Peyer's patch (tissue), 4 donors: ENCODE data around the gene DOCK6. TPM values are rescaled to one million over a fixed set of nuclear protein-coding genes. Genes with fewer than 3 reads are reported as not detected.
A peak's percentile ranks its signal among the peaks of the same experiment; 100 is the strongest.

ENCODE experiments used
- DNase-seq, 3 donors: peaks; one replicate each; pipeline ENCODE4 v3.0.0-alpha.2; 2017 to 2019
- H3K27ac ChIP-seq, 4 donors: fragments of 200-600 bp; sonication (generic); one replicate each; pipeline ENCODE4 v1.5.1; 2016 to 2019
- H3K27me3 ChIP-seq, 2 donors: fragments of 200-600 bp; sonication (generic); one replicate each; pipeline ENCODE4 v1.5.1; 2019
- H3K36me3 ChIP-seq, 3 donors: fragments of 200-600 bp; sonication (generic); one replicate each; pipeline ENCODE4 v1.5.1; 2016 to 2019
- H3K4me1 ChIP-seq, 4 donors: fragments of 200-600 bp; sonication (generic); one replicate each; pipeline ENCODE4 v1.5.1; 2016 to 2019
- H3K4me3 ChIP-seq, 4 donors: fragments of 200-600 bp; sonication (generic); 1 replicate in 3 of 4; 2 replicates in 1 of 4; pipeline ENCODE4 v1.5.1; 2016 to 2019; ENCODE audit warnings: mild to moderate bottlenecking in 1 of 4
- H3K9me3 ChIP-seq, 4 donors: fragments of 200-600 bp; sonication (generic); one replicate each; pipeline ENCODE4 v1.5.1; 2016 to 2019; ENCODE audit warnings: mild to moderate bottlenecking in 1 of 4
- CTCF ChIP-seq, 6 experiments: fragments of 450-650 bp in 4 of 6; fragments of 200-600 bp in 2 of 6; sonication (generic) in 1 of 6; IDR thresholded peaks; one replicate each; pipeline ENCODE4 v1.5.1; 2017 to 2019; ENCODE audit warnings: antibody characterized with exemption in 6 of 6, mild to moderate bottlenecking in 3 of 6, moderate library complexity in 1 of 6
- POLR2A ChIP-seq, 2 donors: fragments of 450-650 bp; IDR thresholded peaks; one replicate each; pipeline ENCODE4 v1.5.1; 2017; ENCODE audit warnings: antibody characterized with exemption in 2 of 2, mild to moderate bottlenecking in 2 of 2, moderate library complexity in 2 of 2
- total RNA-seq, 4 donors: library from RNA; depleted of rRNA; stranded (reverse); fragments of >200 nt; gene quantifications; one replicate each; pipeline ENCODE4 v1.1.0, GENCODE V29; 2016

Gene DOCK6
- total RNA-seq, 4 donors from 2014 or later = 66.4 to 194 (median 157) TPM

DNA sequence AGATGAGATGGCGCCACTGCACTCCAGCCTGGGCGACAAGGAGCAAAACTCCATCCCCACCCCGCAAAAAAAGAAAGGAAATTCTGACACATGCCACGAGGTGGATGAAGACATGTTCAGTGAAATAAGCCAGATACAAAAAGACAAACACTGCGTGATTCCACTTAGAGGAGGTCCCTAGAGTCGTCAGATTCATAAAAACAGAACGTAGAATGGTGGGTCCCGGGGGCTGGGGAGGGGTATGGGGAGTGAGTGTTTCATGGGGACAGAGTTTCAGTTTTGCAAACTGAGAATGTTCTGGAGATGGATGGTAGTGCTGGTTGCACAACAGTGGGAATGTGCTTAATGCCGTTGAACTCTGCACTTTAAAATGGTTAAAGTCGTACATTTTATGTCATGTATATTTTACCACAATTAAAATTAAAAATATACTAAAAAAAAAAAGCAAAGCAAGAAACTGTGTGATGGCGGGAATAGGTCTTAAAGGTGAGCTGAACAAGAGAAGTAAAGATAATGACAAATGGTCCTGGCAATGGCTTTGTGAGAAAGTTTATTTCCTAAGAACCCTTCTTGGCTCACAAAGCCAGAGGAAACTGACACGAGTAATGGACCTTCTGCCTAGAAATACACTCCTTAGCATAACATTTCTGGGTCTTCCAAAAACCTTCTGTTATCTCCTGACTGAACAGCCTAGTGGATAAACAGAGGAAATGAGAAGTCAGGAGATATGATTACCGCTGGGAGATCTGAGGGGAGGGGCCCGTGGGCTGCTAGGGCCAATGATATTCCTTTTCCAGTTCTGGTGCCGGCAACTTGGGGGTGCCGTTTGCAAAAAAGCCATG lies 102.5 kb downstream of the DOCK6 start:
- peak overlapping the region; percentile 11 to 79 (median 37) for H3K27ac ChIP-seq
- H3K9me3 ChIP-seq = no peaks in the 10 kb centered on the region
- peaks cover 0 to 14% (median 6%) of the 10 kb centered on the region in 4 donors for H3K4me1 ChIP-seq
- H3K36me3 ChIP-seq = no peaks in the 10 kb centered on the region
- H3K4me3 ChIP-seq = no peak overlapping the region
- TF ChIP-seq POLR2A (IDR thresholded peaks at IDR 0.05) = no peak
- peak in 1 of 6 experiments; percentile 4 for TF ChIP-seq CTCF (IDR thresholded peaks at IDR 0.05)
- DNase-seq = no peak
- H3K27me3 ChIP-seq = no peaks in the 10 kb centered on the region

- Histone ChIP-seq H3K4me3 (peak within 1 kb of the TSS; percentile 44 to 75 (median 68)), H3K4me1 (peaks cover 0 to 21% (median 7%) of the 10 kb centered on the region in 4 donors), H3K27ac (peak within 1 kb of the TSS in 3 of 4 donors; percentile 44 to 65 (median 65)), H3K27me3 (no peaks in the 10 kb centered on the region), H3K36me3 (no peaks in the 10 kb centered on the region), H3K9me3 (no peaks in the 10 kb centered on the region)
- peak; percentile 84 to 97 (median 92) for DNase-seq
- TF ChIP-seq CTCF (IDR thresholded peaks at IDR 0.05) = no peak
- no peak for TF ChIP-seq POLR2A (IDR thresholded peaks at IDR 0.05)
These were observed 106.8 kb downstream of the DOCK6 start, which contains the start of gene SPC24 for GRCh38 chr19:11155373-11156120. TSS of gene SPC24 (minus strand) at chr19:11155782. CDS start at chr19:11155776, 6 bp downstream.

DNA sequence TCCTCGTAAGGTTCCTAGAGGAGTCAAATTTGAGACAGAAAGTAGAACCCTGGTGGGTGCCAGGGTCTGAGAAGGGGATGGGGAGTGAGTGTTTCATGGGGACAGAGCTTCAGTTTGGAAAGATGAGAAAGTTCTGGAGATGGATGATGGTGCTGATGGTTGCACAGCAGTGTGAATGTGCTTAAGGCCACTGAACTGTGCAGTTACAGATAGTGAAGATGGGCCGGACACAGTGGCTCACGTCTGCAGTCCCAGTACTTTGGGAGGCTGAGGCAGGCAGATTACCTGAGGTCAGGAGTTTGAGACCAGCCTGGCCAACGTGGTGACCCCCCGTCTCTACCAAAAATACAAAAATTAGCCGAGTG lies 107.7 kb downstream of the DOCK6 start:
- no peaks in the 10 kb centered on the region for H3K9me3 ChIP-seq
- no peak overlapping the region for H3K4me3 ChIP-seq
- peaks cover 0 to 21% (median 7%) of the 10 kb centered on the region in 4 donors for H3K4me1 ChIP-seq
- H3K36me3 ChIP-seq = no peaks in the 10 kb centered on the region
- no peak for TF ChIP-seq POLR2A (IDR thresholded peaks at IDR 0.05)
- TF ChIP-seq CTCF (IDR thresholded peaks at IDR 0.05) = no peak
- no peaks in the 10 kb centered on the region for H3K27me3 ChIP-seq
- DNase-seq = no peak
- no peak overlapping the region for H3K27ac ChIP-seq

GRCh38 chr19:11152318-11153062 lies 109.8 kb downstream of the DOCK6 start:
- TF ChIP-seq POLR2A (IDR thresholded peaks at IDR 0.05) (no peak), CTCF (IDR thresholded peaks at IDR 0.05) (no peak)

DNA sequence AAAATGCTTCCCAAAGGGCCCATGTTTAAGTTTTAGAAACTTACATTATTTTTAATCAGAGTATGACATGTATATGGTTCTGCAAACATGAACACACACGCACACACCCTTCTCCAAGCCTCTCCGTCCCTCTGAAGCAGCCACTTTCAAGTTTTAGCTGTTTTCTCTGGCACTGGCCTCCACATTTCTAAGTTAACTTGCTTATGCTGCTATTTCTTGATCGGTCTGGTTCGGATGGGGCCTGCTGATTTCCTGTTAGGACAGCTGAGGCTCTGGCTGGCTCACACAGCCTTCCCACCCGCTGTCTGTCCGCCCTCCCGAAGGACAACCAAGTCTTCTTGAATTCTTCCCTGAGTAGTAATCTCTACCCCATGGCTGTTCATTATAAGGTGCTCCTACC lies 111.1 kb downstream of the DOCK6 start:
- TF ChIP-seq POLR2A (IDR thresholded peaks at IDR 0.05) (no peak), CTCF (IDR thresholded peaks at IDR 0.05) (no peak)
- Histone ChIP-seq H3K9me3 (no peaks in the 10 kb centered on the region), H3K4me1 (peaks cover 0 to 21% (median 7%) of the 10 kb centered on the region in 4 donors), H3K4me3 (no peak overlapping the region), H3K27me3 (no peaks in the 10 kb centered on the region), H3K27ac (peak overlapping the region in 3 of 4 donors; percentile 7 to 78 (median 35)), H3K36me3 (no peaks in the 10 kb centered on the region)
- no peak for DNase-seq

More at GRCh38 chr19:11152318-11153062, 109.8 kb downstream of the DOCK6 start:
- Histone ChIP-seq H3K27me3 (no peaks in the 10 kb centered on the region), H3K36me3 (no peaks in the 10 kb centered on the region), H3K4me1 (peaks cover 0 to 21% (median 7%) of the 10 kb centered on the region in 4 donors), H3K4me3 (no peak overlapping the region), H3K27ac (peak overlapping the region in 2 of 4 donors; percentile 69 to 78), H3K9me3 (no peaks in the 10 kb centered on the region)
- DNase-seq = peak in 2 of 3 donors; percentile 66 to 79
